Hepatocyte (in vitro differentiated cells): ENCODE data around the gene MAMDC2. TPM values are rescaled to one million over a fixed set of nuclear protein-coding genes. Genes with fewer than 3 reads are reported as not detected.

Source experiments
- DNase-seq: peaks from one replicate; pipeline ENCODE4 v3.0.0-alpha.2; 2016; ENCODE audit warnings: low spot score
- H2AFZ ChIP-seq: fragments of 200-600 bp; sonication (generic); 2 replicates; pipeline ENCODE4 v1.6.0; 2016; ENCODE audit warnings: antibody characterized with exemption, mild to moderate bottlenecking
- H3K27ac ChIP-seq: fragments of 200-600 bp; sonication (generic); 2 replicates; pipeline ENCODE4 v1.5.1; 2016; ENCODE audit warnings: mild to moderate bottlenecking
- H3K27me3 ChIP-seq: fragments of 200-600 bp; sonication (generic); 2 replicates; pipeline ENCODE4 v1.6.1; 2016
- H3K36me3 ChIP-seq: fragments of 200-600 bp; sonication (generic); replicated peaks from 2 replicates; pipeline ENCODE4 v1.5.1; 2016; ENCODE audit warnings: low read depth; ENCODE audit not compliant: insufficient read depth
- H3K4me1 ChIP-seq: fragments of 200-600 bp; sonication (generic); 2 replicates; pipeline ENCODE4 v1.5.1; 2016; ENCODE audit warnings: mild to moderate bottlenecking, moderate library complexity; ENCODE audit not compliant: insufficient read depth
- H3K4me2 ChIP-seq: fragments of 200-600 bp; sonication (generic); 2 replicates; pipeline ENCODE4 v1.6.0; 2016
- H3K4me3 ChIP-seq: fragments of 200-600 bp; sonication (generic); 2 replicates; pipeline ENCODE4 v1.5.1; 2016; ENCODE audit warnings: mild to moderate bottlenecking
- H3K79me2 ChIP-seq: fragments of 200-600 bp; sonication (generic); 2 replicates; pipeline ENCODE4 v1.6.0; 2017; ENCODE audit warnings: mild to moderate bottlenecking
- H3K9me2 ChIP-seq: fragments of 200-600 bp; sonication (generic); replicated peaks from 2 replicates; pipeline ENCODE4 v1.6.0; 2017; ENCODE audit warnings: mild to moderate bottlenecking; ENCODE audit not compliant: insufficient read depth
- H3K9me3 ChIP-seq: fragments of 200-600 bp; sonication (generic); 2 replicates; pipeline ENCODE4 v1.5.1; 2016; ENCODE audit warnings: low read depth, mild to moderate bottlenecking
- H4K20me1 ChIP-seq: fragments of 200-600 bp; sonication (generic); 2 replicates; pipeline ENCODE4 v1.6.0; 2016; ENCODE audit warnings: mild to moderate bottlenecking; ENCODE audit not compliant: insufficient read depth, poor library complexity, severe bottlenecking
- EZH2 ChIP-seq: fragments of 200-600 bp; sonication (generic); IDR thresholded peaks from 2 replicates; pipeline ENCODE4 v1.6.1; 2016; ENCODE audit warnings: antibody characterized with exemption, mild to moderate bottlenecking, borderline replicate concordance
- EZH2phosphoT487 ChIP-seq: fragments of 200-600 bp; sonication (generic); IDR thresholded peaks from one replicate; pipeline ENCODE4 v1.6.1; 2018; ENCODE audit warnings: antibody characterized with exemption, mild to moderate bottlenecking, low read depth, moderate library complexity; ENCODE audit not compliant: unreplicated experiment, severe bottlenecking
- WGBS: methylation state at CpG from one replicate; pipeline ENCODE4 v1.1.6; 2016; ENCODE audit warnings: low lambda C conversion rate; ENCODE audit errors: missing lambda C conversion rate; 5-methylcytosine and 5-hydroxymethylcytosine counted together
- polyA plus RNA-seq: library from polyadenylated mRNA; unstranded; fragments of >200 nt; fragmentation: Nextera tagmentation; extraction: Ambion mirVana; gene quantifications from 2 replicates; pipeline ENCODE4 v1.2.1, GENCODE V29; 2016
- total RNA-seq: library from RNA; depleted of rRNA; stranded (reverse); fragments of >200 nt; gene quantifications from 2 replicates; pipeline ENCODE4 v1.2.3, GENCODE V29; 2014
- TF ChIP-seq, protein P1 (sequence below): fragments of 200-600 bp; sonication (generic); IDR thresholded peaks from 2 replicates; pipeline ENCODE4 v1.5.1; 2016; ENCODE audit warnings: antibody characterized with exemption, mild to moderate bottlenecking; ENCODE audit not compliant: poor library complexity

The MAMDC2 gene
- total and polyA plus RNA-seq, 2 experiments from 2014 or later = 0.65 to 1.9 TPM

DNA sequence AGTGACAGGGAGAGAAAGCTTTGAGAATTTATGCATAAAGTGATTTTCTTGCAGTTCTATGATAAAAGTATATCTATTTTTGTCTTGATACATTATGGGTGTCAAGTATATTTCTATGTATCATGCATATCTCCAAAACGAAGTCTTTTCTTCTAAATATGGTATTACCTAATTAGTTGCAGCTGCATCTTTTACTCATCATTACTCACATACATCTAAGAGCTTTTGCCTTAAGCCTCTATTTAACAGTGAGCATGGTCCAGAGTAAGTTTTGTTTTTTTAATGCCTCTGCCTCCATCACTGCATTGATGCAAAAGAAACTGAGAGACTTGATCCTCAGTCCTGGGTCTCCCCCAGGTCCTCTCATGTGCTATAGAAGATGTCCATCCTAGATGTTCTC is 175.1 kb downstream of the MAMDC2 start:
- Histone ChIP-seq H3K4me2 (no peak overlapping the region), H3K27me3 (no peaks in the 10 kb centered on the region), H3K36me3 (no peaks in the 10 kb centered on the region), H3K27ac (no peak overlapping the region), H3K4me1 (no peaks in the 10 kb centered on the region), H3K9me2 (no peaks in the 10 kb centered on the region), H3K4me3 (no peak overlapping the region), H3K9me3 (no peaks in the 10 kb centered on the region), H2AFZ (no peak overlapping the region), H3K79me2 (no peaks in the 10 kb centered on the region), H4K20me1 (no peaks in the 10 kb centered on the region)
- 69% methylated on average over 1 of the region's 1 CpG for WGBS
- TF ChIP-seq EZH2phosphoT487 (no peak), EZH2 (no peak)
- TF ChIP-seq, protein P1, sequence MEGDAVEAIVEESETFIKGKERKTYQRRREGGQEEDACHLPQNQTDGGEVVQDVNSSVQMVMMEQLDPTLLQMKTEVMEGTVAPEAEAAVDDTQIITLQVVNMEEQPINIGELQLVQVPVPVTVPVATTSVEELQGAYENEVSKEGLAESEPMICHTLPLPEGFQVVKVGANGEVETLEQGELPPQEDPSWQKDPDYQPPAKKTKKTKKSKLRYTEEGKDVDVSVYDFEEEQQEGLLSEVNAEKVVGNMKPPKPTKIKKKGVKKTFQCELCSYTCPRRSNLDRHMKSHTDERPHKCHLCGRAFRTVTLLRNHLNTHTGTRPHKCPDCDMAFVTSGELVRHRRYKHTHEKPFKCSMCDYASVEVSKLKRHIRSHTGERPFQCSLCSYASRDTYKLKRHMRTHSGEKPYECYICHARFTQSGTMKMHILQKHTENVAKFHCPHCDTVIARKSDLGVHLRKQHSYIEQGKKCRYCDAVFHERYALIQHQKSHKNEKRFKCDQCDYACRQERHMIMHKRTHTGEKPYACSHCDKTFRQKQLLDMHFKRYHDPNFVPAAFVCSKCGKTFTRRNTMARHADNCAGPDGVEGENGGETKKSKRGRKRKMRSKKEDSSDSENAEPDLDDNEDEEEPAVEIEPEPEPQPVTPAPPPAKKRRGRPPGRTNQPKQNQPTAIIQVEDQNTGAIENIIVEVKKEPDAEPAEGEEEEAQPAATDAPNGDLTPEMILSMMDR = no peak
- DNase-seq = no peak

DNA sequence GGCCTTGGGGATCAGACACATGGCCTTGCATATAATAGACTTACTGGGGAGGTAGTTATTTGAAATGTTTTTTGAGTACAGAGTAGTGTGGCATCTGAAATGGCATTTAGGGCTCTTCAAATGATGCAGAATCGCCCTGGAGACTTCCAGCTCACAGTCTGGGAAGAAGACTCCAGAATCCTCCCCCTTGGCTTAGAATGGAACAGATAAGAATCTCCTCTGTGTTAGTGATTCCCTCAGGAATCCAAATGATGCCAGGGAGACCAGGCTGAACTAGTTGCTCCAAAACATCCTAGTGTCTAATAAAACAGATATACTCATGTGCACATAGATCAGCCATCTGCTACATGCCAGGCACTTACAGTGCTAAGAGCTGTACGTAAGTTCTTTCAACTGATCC is 176.6 kb downstream of the MAMDC2 start:
- WGBS = 92% methylated on average over 2 of the region's 2 CpGs
- Histone ChIP-seq H3K9me3 (no peaks in the 10 kb centered on the region), H2AFZ (no peak overlapping the region), H3K27ac (no peak overlapping the region), H3K27me3 (no peaks in the 10 kb centered on the region), H4K20me1 (no peaks in the 10 kb centered on the region), H3K4me3 (no peak overlapping the region), H3K79me2 (no peaks in the 10 kb centered on the region), H3K9me2 (no peaks in the 10 kb centered on the region), H3K4me1 (no peaks in the 10 kb centered on the region), H3K36me3 (no peaks in the 10 kb centered on the region), H3K4me2 (no peak overlapping the region)
- TF ChIP-seq, protein P1 = no peak
- TF ChIP-seq EZH2 (no peak), EZH2phosphoT487 (no peak)
- DNase-seq = no peak

DNA sequence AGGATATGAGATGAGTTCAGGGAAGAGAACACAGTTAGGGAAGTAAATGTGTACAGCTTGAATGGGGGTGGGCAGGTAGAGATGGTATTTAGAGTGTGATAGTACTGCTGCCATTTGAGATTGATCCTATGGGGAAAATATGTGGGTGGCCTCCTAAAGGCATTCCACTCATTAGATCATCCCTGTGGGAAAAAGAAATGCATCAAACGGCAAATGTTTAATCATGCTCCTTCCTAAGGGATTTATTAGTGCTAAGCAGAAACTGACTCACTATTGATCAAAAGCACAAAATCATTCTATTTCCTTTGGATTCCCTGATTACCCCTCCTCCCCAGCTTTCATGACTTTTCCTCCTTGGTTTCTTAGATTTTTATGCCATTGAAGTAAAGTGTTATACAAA is 178.7 kb downstream of the MAMDC2 start:
- no peaks in the 10 kb centered on the region for H3K79me2 ChIP-seq
- H3K27ac ChIP-seq = no peak overlapping the region
- H4K20me1 ChIP-seq = no peaks in the 10 kb centered on the region
- no peak overlapping the region for H3K4me2 ChIP-seq
- no peaks in the 10 kb centered on the region for H3K4me1 ChIP-seq
- TF ChIP-seq EZH2 (no peak), EZH2phosphoT487 (no peak)
- TF ChIP-seq, protein P1 = no peak
- no peaks in the 10 kb centered on the region for H3K9me2 ChIP-seq
- WGBS = 75% methylated on average over 1 of the region's 1 CpG
- H3K9me3 ChIP-seq = no peaks in the 10 kb centered on the region
- no peak for DNase-seq
- no peak overlapping the region for H2AFZ ChIP-seq
- no peaks in the 10 kb centered on the region for H3K36me3 ChIP-seq
- no peak overlapping the region for H3K4me3 ChIP-seq
- H3K27me3 ChIP-seq = no peaks in the 10 kb centered on the region

DNA sequence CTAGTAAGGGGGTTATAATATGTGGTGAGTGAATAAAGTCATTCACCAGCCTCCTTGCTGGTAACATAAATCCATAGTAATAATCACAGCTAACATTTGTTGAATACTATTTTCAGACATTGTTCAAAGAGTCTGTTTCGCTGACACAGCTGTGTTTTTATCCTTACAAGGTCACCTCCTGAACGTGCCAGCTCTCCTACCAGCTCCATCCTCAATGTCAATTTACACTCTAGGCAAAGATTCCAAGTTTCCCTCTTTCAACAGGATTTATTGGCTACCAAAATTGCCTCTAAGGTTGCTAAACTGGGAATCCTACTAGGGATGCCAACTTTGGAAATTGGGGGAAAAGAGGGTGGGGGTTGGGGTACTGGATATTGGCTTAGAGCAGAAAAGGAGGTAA is 184.5 kb downstream of the MAMDC2 start:
- Histone ChIP-seq H4K20me1 (no peaks in the 10 kb centered on the region), H3K79me2 (no peaks in the 10 kb centered on the region), H3K4me3 (no peak overlapping the region), H3K4me2 (no peak overlapping the region), H3K9me3 (no peaks in the 10 kb centered on the region), H3K36me3 (no peaks in the 10 kb centered on the region), H3K4me1 (no peaks in the 10 kb centered on the region), H2AFZ (no peak overlapping the region), H3K27ac (no peak overlapping the region), H3K27me3 (no peaks in the 10 kb centered on the region), H3K9me2 (no peaks in the 10 kb centered on the region)
- no peak for DNase-seq
- 70% methylated on average over 2 of the region's 2 CpGs for WGBS
- no peak for TF ChIP-seq EZH2
- no peak for TF ChIP-seq EZH2phosphoT487
- TF ChIP-seq, protein P1 = no peak
